IPS-18a (cell line): ENCODE measurements around the gene RAMP3.

Source experiments
- H3K27ac ChIP-seq: one replicate; pipeline ENCODE4 v1.5.1; 2013; ENCODE audit warnings: low read length
- H3K27me3 ChIP-seq: one replicate; pipeline ENCODE4 v1.6.1; 2013; ENCODE audit warnings: mild to moderate bottlenecking, low read length; ENCODE audit not compliant: control insufficient read depth, insufficient read depth
- H3K36me3 ChIP-seq: one replicate; pipeline ENCODE4 v1.6.1; 2013; ENCODE audit warnings: low read depth, low read length; ENCODE audit not compliant: control insufficient read depth
- H3K4me1 ChIP-seq: one replicate; pipeline ENCODE4 v1.6.1; 2013; ENCODE audit warnings: low read depth, low read length; ENCODE audit not compliant: control insufficient read depth
- H3K4me3 ChIP-seq: one replicate; pipeline ENCODE4 v1.5.1; 2013; ENCODE audit warnings: low read length
- H3K9ac ChIP-seq: one replicate; pipeline ENCODE4 v1.6.1; 2013; ENCODE audit warnings: mild to moderate bottlenecking, low read length, moderate library complexity
- H3K9me3 ChIP-seq: one replicate; pipeline ENCODE4 v1.6.1; 2013; ENCODE audit warnings: low read depth, low read length; ENCODE audit not compliant: control insufficient read depth

Gene RAMP3

GRCh38 chr7:45176091-45176490 is 18.5 kb downstream of the RAMP3 start:
- Histone ChIP-seq H3K36me3 (no peaks in the 10 kb centered on the region), H3K27ac (no peak overlapping the region), H3K27me3 (no peaks in the 10 kb centered on the region), H3K9ac (no peak overlapping the region), H3K4me1 (no peaks in the 10 kb centered on the region), H3K9me3 (no peaks in the 10 kb centered on the region), H3K4me3 (no peak overlapping the region)

GRCh38 chr7:45176886-45177731 is 19.5 kb downstream of the RAMP3 start:
- no peaks in the 10 kb centered on the region for H3K36me3 ChIP-seq
- H3K27me3 ChIP-seq = no peaks in the 10 kb centered on the region
- H3K4me1 ChIP-seq = no peaks in the 10 kb centered on the region
- no peaks in the 10 kb centered on the region for H3K9me3 ChIP-seq
- no peak overlapping the region for H3K4me3 ChIP-seq
- no peak overlapping the region for H3K27ac ChIP-seq
- no peak overlapping the region for H3K9ac ChIP-seq

GRCh38 chr7:45177801-45178200 is 20.2 kb downstream of the RAMP3 start:
- Histone ChIP-seq H3K9ac (no peak overlapping the region), H3K4me3 (no peak overlapping the region), H3K9me3 (no peaks in the 10 kb centered on the region), H3K4me1 (no peaks in the 10 kb centered on the region), H3K27me3 (no peaks in the 10 kb centered on the region), H3K36me3 (no peaks in the 10 kb centered on the region), H3K27ac (no peak overlapping the region)

GRCh38 chr7:45178241-45179225 is 20.9 kb downstream of the RAMP3 start:
- H3K4me1 ChIP-seq = no peaks in the 10 kb centered on the region
- H3K36me3 ChIP-seq = no peaks in the 10 kb centered on the region
- H3K27me3 ChIP-seq = no peaks in the 10 kb centered on the region
- no peak overlapping the region for H3K27ac ChIP-seq
- no peak overlapping the region for H3K4me3 ChIP-seq
- H3K9me3 ChIP-seq = no peaks in the 10 kb centered on the region
- no peak overlapping the region for H3K9ac ChIP-seq

GRCh38 chr7:45179666-45180065 is 22.1 kb downstream of the RAMP3 start:
- Histone ChIP-seq H3K36me3 (no peaks in the 10 kb centered on the region), H3K4me3 (no peak overlapping the region), H3K4me1 (no peaks in the 10 kb centered on the region), H3K9me3 (no peaks in the 10 kb centered on the region), H3K9ac (no peak overlapping the region), H3K27ac (no peak overlapping the region), H3K27me3 (no peaks in the 10 kb centered on the region)

GRCh38 chr7:45180084-45180986 is 22.7 kb downstream of the RAMP3 start:
- Histone ChIP-seq H3K4me1 (no peaks in the 10 kb centered on the region), H3K36me3 (no peaks in the 10 kb centered on the region), H3K9ac (no peak overlapping the region), H3K27me3 (no peaks in the 10 kb centered on the region), H3K9me3 (no peaks in the 10 kb centered on the region), H3K4me3 (no peak overlapping the region), H3K27ac (no peak overlapping the region)

GRCh38 chr7:45181286-45181960 is 23.8 kb downstream of the RAMP3 start:
- Histone ChIP-seq H3K4me1 (no peaks in the 10 kb centered on the region), H3K9me3 (no peaks in the 10 kb centered on the region), H3K27me3 (no peaks in the 10 kb centered on the region), H3K27ac (no peak overlapping the region), H3K9ac (no peak overlapping the region), H3K36me3 (no peaks in the 10 kb centered on the region), H3K4me3 (no peak overlapping the region)

GRCh38 chr7:45181991-45182855 is 24.6 kb downstream of the RAMP3 start:
- Histone ChIP-seq H3K36me3 (no peaks in the 10 kb centered on the region), H3K27me3 (no peaks in the 10 kb centered on the region)

GRCh38 chr7:45182856-45183710 is 25.5 kb downstream of the RAMP3 start:
- Histone ChIP-seq H3K36me3 (no peaks in the 10 kb centered on the region), H3K27ac (no peak overlapping the region), H3K27me3 (no peaks in the 10 kb centered on the region), H3K4me3 (no peak overlapping the region), H3K9ac (no peak overlapping the region), H3K4me1 (no peaks in the 10 kb centered on the region), H3K9me3 (no peaks in the 10 kb centered on the region)

More at GRCh38 chr7:45181991-45182855, 24.6 kb downstream of the RAMP3 start:
- Histone ChIP-seq H3K9ac (no peak overlapping the region), H3K27ac (no peak overlapping the region), H3K4me3 (no peak overlapping the region), H3K9me3 (no peaks in the 10 kb centered on the region), H3K4me1 (no peaks in the 10 kb centered on the region)
